MCF 10A (cell line): ENCODE data around the gene GSTA2. TPM values are rescaled to one million over a fixed set of nuclear protein-coding genes. Genes with fewer than 3 reads are reported as not detected.

Experiments used
- BruUV-seq: library from RNA; stranded (reverse); fragments of 400-500 nt; replicated peaks from 2 replicates; lab custom pipeline; 2021; lab: Mats Ljungman, UMichigan
- CTCF ChIA-PET: fragments of 300-600 bp; sonication (Branson Sonifier 250); formaldehyde crosslinking; extraction: SDS; loops from one replicate; lab custom pipeline; 2021; ENCODE audit warnings: antibody characterized with exemption, inconsistent platforms; lab: Yijun Ruan, JAX
- POLR2A ChIA-PET: fragments of 300-600, 350-650 bp; sonication (Branson Sonifier 250); formaldehyde crosslinking; extraction: SDS; loops from one replicate; lab custom pipeline; 2020; ENCODE audit warnings: antibody characterized with exemption, inconsistent platforms; lab: Yijun Ruan, JAX
- DNase-seq: peaks from one replicate; pipeline ENCODE4 v3.0.0-alpha.2; 2018; ENCODE audit not compliant: unreplicated experiment
- H3K27ac Mint-ChIP-seq: one replicate; pipeline ENCODE4 v1.8.0; 2022; ENCODE audit warnings: mild to moderate bottlenecking, low read depth, mixed read lengths; ENCODE audit not compliant: unreplicated experiment
- H3K27me3 Mint-ChIP-seq: one replicate; pipeline ENCODE4 v1.8.0; 2022; ENCODE audit warnings: mixed read lengths; ENCODE audit not compliant: insufficient read depth, unreplicated experiment
- H3K36me3 Mint-ChIP-seq: one replicate; pipeline ENCODE4 v1.8.0; 2022; ENCODE audit warnings: mild to moderate bottlenecking, moderate library complexity, mixed read lengths; ENCODE audit not compliant: insufficient read depth, unreplicated experiment
- H3K4me1 Mint-ChIP-seq: one replicate; pipeline ENCODE4 v1.8.0; 2022; ENCODE audit warnings: mixed read lengths; ENCODE audit not compliant: insufficient read depth, unreplicated experiment
- H3K4me3 Mint-ChIP-seq: one replicate; pipeline ENCODE4 v1.8.0; 2022; ENCODE audit warnings: mild to moderate bottlenecking, moderate library complexity, mixed read lengths; ENCODE audit not compliant: unreplicated experiment
- H3K9me3 Mint-ChIP-seq: one replicate; pipeline ENCODE4 v1.8.0; 2022; ENCODE audit warnings: mixed read lengths; ENCODE audit not compliant: unreplicated experiment
- intact Hi-C: fragments of 100-400 bp; cut with micrococcal nuclease; formaldehyde crosslinking; loops from 2 replicates; pipeline ENCODE4 v1.14.1; 2022
- total RNA-seq: library from RNA; stranded (reverse); gene quantifications from 2 replicates; pipeline ENCODE4 v1.2.3, GENCODE V29; 2022
- TF ChIP-seq, protein P1 (sequence below): fragments of 200-600 bp; IDR thresholded peaks from one replicate; pipeline ENCODE4 v1.8.0; 2022; ENCODE audit warnings: antibody characterized with exemption, mild to moderate bottlenecking; ENCODE audit not compliant: unreplicated experiment

Gene GSTA2
- total RNA-seq, 1 experiment from 2014 or later: not detected

DNA sequence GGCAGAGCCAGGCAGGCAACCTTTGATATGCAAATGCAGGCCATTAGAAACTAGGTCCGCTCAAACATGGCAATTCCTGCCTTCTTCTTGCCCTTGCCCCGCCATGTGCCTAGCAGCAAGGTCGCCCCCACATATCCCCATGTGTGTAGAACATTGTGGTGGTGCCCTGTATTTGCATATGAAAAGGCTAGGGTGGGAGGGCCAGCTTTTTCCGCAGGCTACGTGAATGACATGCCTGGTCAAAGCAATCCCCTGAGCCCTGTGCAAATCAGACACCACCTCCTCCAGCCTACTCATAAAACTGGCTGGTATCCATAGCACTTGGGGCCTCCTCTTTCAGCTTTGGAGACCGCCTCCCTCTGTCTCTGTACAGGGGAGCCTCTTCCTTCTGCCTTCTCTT is 31.6 kb downstream of the GSTA2 start:
- H3K9me3 Mint-ChIP-seq: no peaks in the 10 kb centered on the region
- POLR2A ChIA-PET: no interaction called here
- no peaks in the 10 kb centered on the region for H3K4me1 Mint-ChIP-seq
- no peaks in the 10 kb centered on the region for H3K36me3 Mint-ChIP-seq
- CTCF ChIA-PET: interaction anchor here (0.6 kb wide), 1 partner anchor 589 kb away, joined by 4 read pairs; no protein-coding TSS in a partner anchor
- DNase-seq: no peak
- intact Hi-C loops: no loop called here
- no peak overlapping the region for H3K4me3 Mint-ChIP-seq
- TF ChIP-seq, protein P1, sequence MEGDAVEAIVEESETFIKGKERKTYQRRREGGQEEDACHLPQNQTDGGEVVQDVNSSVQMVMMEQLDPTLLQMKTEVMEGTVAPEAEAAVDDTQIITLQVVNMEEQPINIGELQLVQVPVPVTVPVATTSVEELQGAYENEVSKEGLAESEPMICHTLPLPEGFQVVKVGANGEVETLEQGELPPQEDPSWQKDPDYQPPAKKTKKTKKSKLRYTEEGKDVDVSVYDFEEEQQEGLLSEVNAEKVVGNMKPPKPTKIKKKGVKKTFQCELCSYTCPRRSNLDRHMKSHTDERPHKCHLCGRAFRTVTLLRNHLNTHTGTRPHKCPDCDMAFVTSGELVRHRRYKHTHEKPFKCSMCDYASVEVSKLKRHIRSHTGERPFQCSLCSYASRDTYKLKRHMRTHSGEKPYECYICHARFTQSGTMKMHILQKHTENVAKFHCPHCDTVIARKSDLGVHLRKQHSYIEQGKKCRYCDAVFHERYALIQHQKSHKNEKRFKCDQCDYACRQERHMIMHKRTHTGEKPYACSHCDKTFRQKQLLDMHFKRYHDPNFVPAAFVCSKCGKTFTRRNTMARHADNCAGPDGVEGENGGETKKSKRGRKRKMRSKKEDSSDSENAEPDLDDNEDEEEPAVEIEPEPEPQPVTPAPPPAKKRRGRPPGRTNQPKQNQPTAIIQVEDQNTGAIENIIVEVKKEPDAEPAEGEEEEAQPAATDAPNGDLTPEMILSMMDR: no peak
- H3K27ac Mint-ChIP-seq: no peak overlapping the region
- no TSS peak for BruUV-seq
- no peaks in the 10 kb centered on the region for H3K27me3 Mint-ChIP-seq

DNA sequence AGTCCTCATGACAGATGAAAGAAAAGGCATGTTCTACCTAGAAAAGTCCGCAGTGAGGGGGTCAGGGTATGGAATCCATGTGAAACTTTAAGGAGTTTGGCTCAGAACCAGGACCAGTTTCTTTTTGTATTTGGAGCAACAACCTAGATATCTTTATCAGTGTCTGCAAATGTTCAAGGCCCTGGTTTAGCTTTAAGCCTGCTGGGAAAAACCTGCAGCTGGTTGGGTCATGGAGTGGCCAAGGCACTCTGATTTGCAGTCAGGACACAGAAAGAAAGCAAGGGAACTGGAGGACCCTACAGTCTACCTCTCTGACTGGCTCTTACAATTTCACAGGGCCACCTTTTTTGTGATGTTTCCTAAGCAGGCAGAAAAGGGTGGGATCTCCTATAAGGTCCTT is 33.7 kb downstream of the GSTA2 start:
- TF ChIP-seq, protein P1: no peak
- intact Hi-C loops: loop anchor here (10.0 kb wide), 1 partner anchor 155 kb away; no protein-coding TSS in a partner anchor
- no peak overlapping the region for H3K27ac Mint-ChIP-seq
- no peaks in the 10 kb centered on the region for H3K27me3 Mint-ChIP-seq
- POLR2A ChIA-PET: no interaction called here
- peaks cover 14% of the 10 kb centered on the region for H3K4me1 Mint-ChIP-seq
- no peaks in the 10 kb centered on the region for H3K36me3 Mint-ChIP-seq
- no peaks in the 10 kb centered on the region for H3K9me3 Mint-ChIP-seq
- CTCF ChIA-PET: interaction anchor here (1.2 kb wide), 1 partner anchor 266 kb away, joined by 3 read pairs; the partner anchor contains the start of gene GSTA4
- H3K4me3 Mint-ChIP-seq: no peak overlapping the region
- BruUV-seq: no TSS peak
- no peak for DNase-seq

DNA sequence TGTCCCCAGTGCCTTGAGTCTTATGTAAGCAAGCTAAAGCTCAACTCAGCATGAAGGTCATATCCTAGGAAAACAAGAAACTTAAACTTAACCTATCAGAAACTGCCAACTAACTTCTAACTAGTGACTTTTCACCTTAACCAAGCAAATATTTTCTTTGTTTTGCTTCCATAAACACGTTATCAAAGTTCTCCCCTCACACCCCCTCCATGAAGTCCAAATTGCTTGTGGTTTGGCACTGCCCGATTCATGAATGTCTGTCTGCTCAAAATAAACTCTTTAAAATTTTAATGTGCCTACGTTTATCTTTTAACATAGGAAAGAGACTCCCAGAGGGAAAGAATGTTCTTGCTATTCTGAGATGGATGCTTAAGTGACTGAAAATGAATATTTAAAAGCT is 34.9 kb downstream of the GSTA2 start:
- DNase-seq: no peak
- no peak overlapping the region for H3K27ac Mint-ChIP-seq
- H3K4me1 Mint-ChIP-seq: peaks cover 22% of the 10 kb centered on the region
- no peak overlapping the region for H3K4me3 Mint-ChIP-seq
- ChIA-PET CTCF (interaction anchor here (0.7 to 1.2 kb wide), 2 partner anchors 267 to 340 kb away, joined by 3 read pairs; partner anchors contain the start of gene GSTA4), POLR2A (no interaction called here)
- no peaks in the 10 kb centered on the region for H3K27me3 Mint-ChIP-seq
- TF ChIP-seq, protein P1: no peak
- intact Hi-C loops: loop anchor here (10.0 kb wide), 1 partner anchor 156 kb away; no protein-coding TSS in a partner anchor
- BruUV-seq: no TSS peak
- H3K36me3 Mint-ChIP-seq: no peaks in the 10 kb centered on the region
- H3K9me3 Mint-ChIP-seq: no peaks in the 10 kb centered on the region

DNA sequence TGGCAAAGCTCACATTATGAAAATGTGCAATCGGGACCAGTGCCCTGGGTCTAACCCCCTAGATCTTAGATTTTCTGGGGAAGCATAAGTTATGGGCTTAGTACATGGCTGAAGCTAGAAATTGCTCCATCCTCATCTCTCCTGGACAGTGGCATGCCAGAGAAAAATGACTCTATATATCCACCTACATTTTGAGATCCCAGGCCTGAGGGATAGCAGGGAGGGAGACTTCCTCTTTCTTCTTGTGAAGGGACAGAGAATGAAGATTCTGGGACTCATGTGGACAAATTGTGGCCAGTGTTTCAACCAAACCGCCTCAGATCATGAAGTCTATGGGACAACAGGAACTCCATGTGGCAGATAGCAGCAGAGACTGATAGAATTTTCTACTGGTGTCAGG is 35.4 kb downstream of the GSTA2 start:
- Mint-ChIP-seq H3K4me3 (no peak overlapping the region), H3K9me3 (no peaks in the 10 kb centered on the region), H3K4me1 (peaks cover 22% of the 10 kb centered on the region), H3K27me3 (no peaks in the 10 kb centered on the region), H3K27ac (no peak overlapping the region), H3K36me3 (no peaks in the 10 kb centered on the region)
- no peak for DNase-seq
- intact Hi-C loops: loop anchor here (10.0 kb wide), 1 partner anchor 157 kb away; no protein-coding TSS in a partner anchor
- ChIA-PET POLR2A (no interaction called here), CTCF (no interaction called here)
- BruUV-seq: no TSS peak
- TF ChIP-seq, protein P1: no peak
